Ramos (cell line): ENCODE measurements around the gene E2F4.

Experiments used
- in situ Hi-C: fragments of 300-500 bp; cut with MboI; formaldehyde crosslinking; loops from one replicate; pipeline ENCODE4 v1.14.3; 2022; ENCODE audit warnings: low sequenced_read_pairs; ENCODE audit not compliant: unreplicated experiment

The E2F4 gene

DNA sequence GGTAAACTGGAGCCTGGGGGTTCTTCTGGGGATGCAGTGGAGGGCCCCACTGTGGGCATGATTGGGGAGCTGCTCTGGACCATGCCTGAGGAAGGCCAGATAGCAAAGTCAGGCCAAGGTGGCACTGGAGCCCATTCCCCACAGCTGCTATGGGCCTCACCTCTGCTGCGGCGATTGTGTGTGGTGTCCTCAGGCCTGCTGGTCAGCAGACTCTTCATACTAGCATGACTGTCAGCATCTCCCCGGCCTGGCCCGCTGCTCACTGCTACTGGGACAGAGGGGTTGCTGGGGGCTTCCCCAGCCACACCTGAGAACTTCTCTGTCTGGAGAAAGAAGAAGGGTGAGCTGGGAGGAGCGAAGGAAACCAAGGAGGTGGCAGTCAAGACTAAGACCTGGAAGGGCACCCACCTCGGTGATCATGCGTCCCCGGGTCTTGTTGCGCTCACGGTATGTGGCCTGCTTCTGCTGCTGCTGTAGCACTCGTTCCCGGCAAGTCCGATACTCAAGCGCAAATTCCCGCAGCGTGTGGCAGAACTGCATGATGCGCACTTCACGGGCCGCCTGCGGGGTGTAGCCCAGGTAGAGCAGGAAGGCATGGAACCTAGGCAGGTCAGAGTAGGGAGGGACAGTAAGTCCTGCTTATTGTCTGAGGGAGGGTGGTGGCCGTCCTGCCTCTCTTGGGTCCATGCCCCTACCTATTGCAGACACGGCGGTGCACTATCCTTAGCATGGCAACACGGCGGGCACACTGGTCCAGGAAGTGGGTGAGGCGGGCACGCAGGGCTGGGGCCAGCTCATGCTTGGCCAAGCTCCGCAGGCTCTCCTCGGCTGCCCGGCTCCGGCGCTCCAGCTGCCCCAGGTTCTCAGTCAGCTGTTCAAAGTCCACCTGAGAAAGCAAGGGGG, 38.2 kb downstream of the E2F4 start:
- in situ Hi-C loops, result no loop called here

- in situ Hi-C loops, result no loop called here
Observed at GRCh38 chr16:67230809-67231660, 39.1 kb downstream of the E2F4 start.

DNA sequence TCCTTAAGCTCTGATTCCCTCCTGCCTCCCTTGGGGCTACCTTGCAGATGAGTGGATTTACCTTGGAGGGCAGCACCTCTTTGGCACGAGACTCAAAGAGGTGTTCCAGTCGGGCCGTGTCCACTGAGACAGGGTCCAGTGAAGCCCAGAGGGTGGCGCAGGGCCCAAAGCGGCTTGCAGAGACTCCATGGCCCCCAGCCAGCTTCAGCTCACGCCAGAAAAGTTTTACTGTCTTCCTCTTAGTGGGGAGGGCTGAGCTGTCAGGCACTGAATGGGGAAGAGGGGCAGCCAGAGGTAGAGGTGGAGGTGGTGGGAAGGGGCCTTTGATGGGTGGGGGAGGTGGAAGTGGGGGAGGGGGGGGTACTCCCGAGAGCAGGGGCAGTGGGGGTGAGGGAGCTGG, 41.6 kb downstream of the E2F4 start:
- in situ Hi-C loops, result no loop called here

GRCh38 chr16:67234180-67234597, 42.2 kb downstream of the E2F4 start:
- in situ Hi-C loops, result no loop called here

GRCh38 chr16:67235816-67236562, 44.0 kb downstream of the E2F4 start:
- in situ Hi-C loops, result no loop called here

DNA sequence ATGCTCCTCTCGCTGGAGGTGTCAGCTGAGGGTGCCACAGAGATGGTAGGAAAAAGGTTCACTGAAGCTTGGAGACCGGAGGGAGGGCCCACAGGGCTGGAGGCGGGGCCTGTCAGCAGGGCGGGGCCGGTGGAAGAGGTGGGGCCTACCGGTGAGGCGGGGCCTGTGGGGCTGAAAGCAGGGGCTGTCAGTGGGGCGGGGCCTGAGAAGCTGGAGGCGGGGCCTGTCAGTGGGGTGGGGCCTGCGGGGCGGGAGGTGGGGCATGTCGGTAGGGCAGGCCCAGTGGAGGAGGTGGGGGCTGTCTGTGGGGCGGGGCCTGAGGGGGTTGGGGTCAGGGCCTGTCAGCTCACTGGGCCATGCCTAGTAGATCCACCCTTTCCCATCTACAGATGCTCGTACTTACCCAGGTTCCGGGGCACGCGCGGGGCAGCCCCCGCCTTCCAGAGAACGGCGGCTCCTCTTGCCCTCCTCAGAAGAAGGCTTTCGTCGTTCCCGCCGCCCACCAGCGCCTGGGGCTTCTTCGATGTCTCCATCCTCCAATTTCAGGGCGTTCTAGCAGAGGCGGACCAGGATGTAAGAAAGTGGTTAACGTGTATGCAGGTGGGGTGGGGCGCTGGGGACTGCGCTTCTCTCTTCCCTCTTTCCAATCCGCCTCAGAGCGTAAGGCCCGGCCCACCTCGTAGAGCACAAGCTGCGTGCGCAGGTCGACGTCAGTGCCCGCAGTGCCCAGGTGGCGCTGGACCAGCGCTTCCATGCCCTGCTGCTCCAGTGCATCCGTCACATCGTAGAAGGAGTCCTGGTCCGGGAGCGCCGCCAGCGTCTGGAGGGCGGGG, 44.8 kb downstream of the E2F4 start:
- in situ Hi-C loops, result no loop called here

DNA sequence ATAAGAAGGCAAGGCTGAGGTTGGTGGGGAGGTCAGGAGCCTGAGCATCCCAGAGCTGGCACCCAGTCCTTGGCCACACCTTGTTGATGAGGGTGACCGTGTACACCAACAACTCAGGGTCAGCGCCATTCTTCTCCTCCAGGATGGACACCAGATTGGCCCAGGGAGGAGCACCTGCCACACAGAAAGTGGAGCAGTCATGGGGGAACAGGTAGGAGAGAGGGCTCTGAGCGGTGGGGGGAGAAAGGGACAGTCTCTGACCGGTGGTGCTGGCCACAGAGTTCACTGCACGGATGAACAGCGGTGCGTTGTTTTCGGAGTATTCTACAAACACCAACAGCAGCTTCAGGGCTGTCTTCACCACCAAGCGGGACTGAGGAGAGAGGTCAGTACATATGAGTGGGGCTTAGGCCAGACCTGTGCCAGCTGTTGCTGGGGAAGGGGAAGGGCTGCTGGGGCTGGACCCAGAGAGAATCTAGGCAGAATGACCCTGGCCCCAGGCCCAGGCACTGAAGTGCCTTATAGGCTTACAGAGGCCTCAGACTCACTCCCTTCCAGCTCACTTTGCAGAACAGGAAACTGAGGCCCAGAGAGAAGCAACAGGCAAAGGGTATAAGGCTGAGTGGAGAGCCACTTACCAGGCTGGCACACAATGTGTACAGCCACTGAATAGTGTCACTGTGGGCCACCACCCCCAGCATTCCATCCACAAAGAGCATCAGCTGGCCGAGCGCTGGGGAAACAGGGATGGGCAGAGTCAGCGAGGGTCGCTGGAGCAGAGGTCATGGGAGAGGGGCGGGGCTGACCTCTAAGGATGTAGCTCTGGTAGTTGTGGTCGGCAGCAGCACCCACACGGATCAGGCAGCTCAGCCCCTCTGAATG, 45.7 kb downstream of the E2F4 start:
- in situ Hi-C loops, result no loop called here

GRCh38 chr16:67238278-67238575, 46.3 kb downstream of the E2F4 start:
- in situ Hi-C loops, result no loop called here

DNA sequence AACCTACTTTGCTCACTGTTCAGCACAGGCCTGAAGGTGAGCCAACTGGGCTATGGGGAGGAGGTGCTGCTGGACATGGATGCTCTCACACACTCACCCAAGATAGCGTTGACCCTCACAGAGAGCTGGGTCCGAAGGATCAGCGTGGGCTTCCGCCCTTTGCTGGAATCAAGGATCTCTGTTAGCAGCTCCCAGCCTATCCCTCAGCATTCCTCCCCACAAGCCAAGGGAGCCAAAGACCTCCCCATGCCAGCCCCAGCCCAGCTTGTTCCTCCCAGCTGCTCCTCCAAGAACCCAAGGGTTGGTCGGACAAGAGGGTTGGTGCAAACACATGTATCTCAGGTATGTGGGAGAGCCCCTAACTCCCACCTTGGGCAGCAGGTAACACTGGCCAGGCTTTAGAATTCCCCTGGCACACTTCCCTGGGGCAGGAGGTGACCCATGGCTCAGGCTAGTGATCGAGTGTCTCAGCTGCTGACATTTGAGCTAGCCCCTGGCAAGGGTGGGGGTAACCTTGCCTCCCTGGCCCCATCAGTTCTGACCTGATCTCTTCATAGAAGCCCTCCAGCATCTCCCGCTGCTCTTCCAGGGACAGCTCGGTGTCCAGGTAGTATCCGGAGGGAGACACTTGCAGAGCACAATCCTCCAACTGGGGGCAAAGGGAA, 47.0 kb downstream of the E2F4 start:
- in situ Hi-C loops, result no loop called here

- in situ Hi-C loops, result no loop called here
Observed at GRCh38 chr16:67240506-67240905, 48.6 kb downstream of the E2F4 start.

DNA sequence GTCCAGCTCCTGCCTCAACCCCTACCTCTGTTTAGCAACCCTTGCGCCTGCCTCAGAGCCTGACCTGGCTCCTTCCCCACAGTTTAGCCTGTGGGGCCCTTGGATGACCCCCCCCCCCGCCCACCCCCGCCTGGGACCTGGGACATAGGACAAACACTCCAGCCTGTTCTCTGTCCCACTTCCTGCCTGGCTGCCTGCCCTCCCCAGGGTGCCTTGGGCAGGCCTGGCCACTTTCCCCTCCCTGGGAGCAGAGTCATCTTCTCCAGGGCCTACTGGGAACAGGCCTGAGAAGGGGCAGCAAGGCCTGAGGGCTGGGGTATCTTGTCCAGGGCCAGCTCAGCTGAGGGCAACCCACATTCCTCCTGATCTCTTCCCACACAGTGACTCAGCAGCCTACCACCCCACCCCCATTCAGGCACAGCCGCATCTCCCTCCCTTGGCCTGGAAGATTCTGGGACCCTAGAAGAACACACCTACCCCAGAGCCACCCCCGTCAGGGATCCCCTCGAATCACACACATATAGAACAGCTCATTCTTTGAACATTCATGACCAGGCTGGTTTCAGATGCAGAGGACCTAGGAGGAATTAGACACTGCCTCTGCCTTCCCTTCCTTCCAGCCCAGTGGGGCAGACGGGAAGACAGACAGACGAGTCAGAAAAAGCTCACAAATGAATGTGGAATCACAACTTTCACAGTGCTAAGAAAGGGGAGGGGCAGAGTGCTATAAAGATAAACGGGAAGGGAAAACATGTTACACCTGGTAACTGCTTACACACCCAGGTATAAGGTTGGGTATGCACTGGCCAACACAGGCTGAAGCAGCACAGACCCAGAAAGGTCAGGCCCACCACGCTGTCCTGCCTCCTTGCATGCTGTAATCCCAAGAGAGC, 49.3 kb downstream of the E2F4 start:
- in situ Hi-C loops, result no loop called here

GRCh38 chr16:67242138-67242730, 50.3 kb downstream of the E2F4 start:
- in situ Hi-C loops, result no loop called here

DNA sequence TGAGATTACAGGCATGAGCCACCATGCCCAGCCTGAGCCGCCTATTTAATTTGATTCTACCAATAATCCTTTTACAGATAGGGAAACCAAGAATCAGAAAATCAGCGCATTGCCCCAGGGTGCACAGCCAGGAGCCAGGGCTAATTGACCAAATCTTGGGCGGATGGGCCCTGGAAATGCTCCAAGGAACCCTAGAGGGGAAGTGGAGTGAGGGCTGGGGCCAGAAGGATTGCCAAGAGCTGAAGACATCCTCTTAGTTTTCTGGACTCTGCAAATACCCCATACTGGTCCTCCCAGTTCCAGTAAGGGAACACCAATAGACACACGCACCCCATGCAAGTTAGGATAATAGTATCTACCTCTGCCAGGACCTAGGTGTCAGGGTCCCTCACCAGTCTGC, 51.5 kb downstream of the E2F4 start:
- in situ Hi-C loops, result no loop called here

DNA sequence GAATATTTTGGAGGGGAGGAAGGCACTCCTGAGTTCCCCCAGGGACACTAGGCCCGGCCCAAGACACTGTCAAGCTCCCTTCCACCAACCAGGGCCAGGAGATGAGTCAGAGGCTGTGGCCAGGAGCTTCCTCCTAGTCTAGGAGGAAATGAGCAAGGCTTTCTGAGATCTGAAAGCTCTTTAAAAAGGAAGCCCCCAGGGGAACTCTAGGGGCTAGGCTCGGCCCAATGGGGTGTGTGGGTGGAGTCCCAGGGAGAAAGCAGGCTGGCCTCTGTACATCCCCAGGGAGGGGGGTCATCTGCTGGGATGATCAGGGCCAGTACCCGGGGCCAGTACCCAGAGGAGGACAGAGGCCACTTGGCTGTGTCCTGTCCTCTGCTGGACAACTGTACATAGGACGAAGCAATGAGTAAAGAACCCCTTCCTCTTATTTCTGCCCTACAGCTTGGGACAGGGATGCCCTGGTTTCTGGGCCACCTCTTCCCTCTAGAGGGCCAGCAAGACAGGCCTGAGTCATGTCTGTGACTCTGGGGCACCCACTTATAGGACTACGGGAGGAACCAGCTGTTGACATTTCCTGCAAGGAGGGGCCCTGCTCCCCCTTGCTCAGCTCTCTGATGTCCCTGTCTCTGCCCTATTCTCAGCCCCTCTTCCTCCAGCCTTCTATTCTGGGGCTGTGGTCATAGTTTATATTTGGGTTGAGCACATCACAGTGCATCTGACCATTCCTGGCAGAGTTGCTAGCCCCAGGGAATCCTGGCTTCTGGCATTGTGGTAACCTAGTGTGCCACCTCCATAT, 52.6 kb downstream of the E2F4 start:
- in situ Hi-C loops, result no loop called here

DNA sequence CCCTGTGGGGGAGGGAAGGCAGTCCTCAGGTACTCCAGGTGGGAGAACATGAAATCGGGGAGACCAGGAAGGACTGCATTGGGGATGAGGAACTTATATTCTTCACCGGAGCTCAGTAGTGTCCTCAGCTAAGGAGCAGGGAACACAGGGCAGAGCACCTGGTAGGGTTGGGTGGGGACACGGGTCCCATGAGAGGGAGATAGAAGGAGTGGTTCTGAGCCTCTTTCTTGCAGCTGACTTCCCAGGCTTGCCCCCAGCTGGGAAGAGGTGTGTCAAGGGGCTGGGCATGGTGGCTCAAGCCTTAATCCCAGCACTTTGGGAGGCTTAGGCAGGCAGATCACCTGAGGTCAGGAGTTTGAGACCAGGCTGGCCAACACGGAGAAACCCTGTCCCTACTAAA, 53.2 kb downstream of the E2F4 start:
- in situ Hi-C loops, result no loop called here

- in situ Hi-C loops, result no loop called here
Observed at GRCh38 chr16:67245674-67246080, 53.7 kb downstream of the E2F4 start.
